Measurements from ENCODE around the gene CD99L2. TPM values are rescaled to one million over a fixed set of nuclear protein-coding genes. Genes with fewer than 3 reads are reported as not detected.

The CD99L2 gene
- total and polyA plus RNA-seq, 7 experiments from 2014 or later, result 14.3 to 20.4 (median 16.0) TPM

GRCh38 chrX:150759568-150760416 is 138.7 kb downstream of the CD99L2 start:
- no peaks in the 10 kb centered on the region for H3K4me1 Mint-ChIP-seq
- no peak overlapping the region for H3K27ac ChIP-seq (ENCODE audit: low read depth, low read length)
- H3K27me3 Mint-ChIP-seq, result no peaks in the 10 kb centered on the region
- no peak overlapping the region for H3K27ac Mint-ChIP-seq
- no peaks in the 10 kb centered on the region for H3K27me3 ChIP-seq (ENCODE audit: control insufficient read depth in 2 of 2, insufficient read depth in 2 of 2, low read length in 2 of 2)
- no peak for DNase-seq
- ChIA-PET CTCF (no interaction called here), POLR2A (no interaction called here)
- H3K4me3 Mint-ChIP-seq, result no peak overlapping the region
- H3K4me3 ChIP-seq (ENCODE audit: low read length), result no peak overlapping the region
- H3K9me3 Mint-ChIP-seq, result peaks cover 0 to 2% (median 0%) of the 10 kb centered on the region in 11 donors
- H3K36me3 Mint-ChIP-seq, result peaks cover 0 to 13% (median 4%) of the 10 kb centered on the region in 5 donors
- intact Hi-C loops (cut with micrococcal nuclease), result no loop called here
- no peak for ATAC-seq
- H3K36me3 ChIP-seq (ENCODE audit: control insufficient read depth in 2 of 3, insufficient read depth in 3 of 3, low read length in 3 of 3), result peaks cover 0 to 56% (median 0%) of the 10 kb centered on the region in 3 experiments
- no peaks in the 10 kb centered on the region for H3K9me3 ChIP-seq (ENCODE audit: control insufficient read depth in 2 of 3, low read length in 3 of 3)
- no peaks in the 10 kb centered on the region for H3K4me1 ChIP-seq (ENCODE audit: control insufficient read depth in 2 of 2, insufficient read depth in 2 of 2, low read length in 2 of 2)

- Histone ChIP-seq H3K4me3 (ENCODE audit: low read length) (no peak overlapping the region), H3K27ac (ENCODE audit: low read depth, low read length) (no peak overlapping the region), H3K36me3 (ENCODE audit: control insufficient read depth in 2 of 3, insufficient read depth in 3 of 3, low read length in 3 of 3) (peaks cover 0 to 46% (median 11%) of the 10 kb centered on the region in 3 experiments), H3K27me3 (ENCODE audit: control insufficient read depth in 2 of 2, insufficient read depth in 2 of 2, low read length in 2 of 2) (no peaks in the 10 kb centered on the region), H3K9me3 (ENCODE audit: control insufficient read depth in 2 of 3, low read length in 3 of 3) (no peaks in the 10 kb centered on the region), H3K4me1 (ENCODE audit: control insufficient read depth in 2 of 2, insufficient read depth in 2 of 2, low read length in 2 of 2) (no peaks in the 10 kb centered on the region)
- H3K27ac Mint-ChIP-seq, result peak overlapping the region in 2 of 9 donors; percentile 61 to 86
- no peak overlapping the region for H3K4me3 Mint-ChIP-seq
- no peaks in the 10 kb centered on the region for H3K4me1 Mint-ChIP-seq
- H3K36me3 Mint-ChIP-seq, result peaks cover 0 to 10% (median 8%) of the 10 kb centered on the region in 5 donors
- CTCF ChIA-PET, result no interaction called here
- intact Hi-C loops (cut with micrococcal nuclease), result no loop called here
- peaks cover 0 to 2% (median 0%) of the 10 kb centered on the region in 11 donors for H3K9me3 Mint-ChIP-seq
- no peak for DNase-seq
- POLR2A ChIA-PET, result no interaction called here
- ATAC-seq, result no peak
- H3K27me3 Mint-ChIP-seq, result no peaks in the 10 kb centered on the region
Observed at GRCh38 chrX:150757371-150757770, 141.1 kb downstream of the CD99L2 start.

- H3K36me3 ChIP-seq (ENCODE audit: control insufficient read depth in 2 of 3, insufficient read depth in 3 of 3, low read length in 3 of 3), result peaks cover 0 to 50% (median 11%) of the 10 kb centered on the region in 3 experiments
- no peak overlapping the region for H3K4me3 ChIP-seq (ENCODE audit: low read length)
- no peaks in the 10 kb centered on the region for H3K9me3 ChIP-seq (ENCODE audit: control insufficient read depth in 2 of 3, low read length in 3 of 3)
- ATAC-seq (no peak), DNase-seq (no peak)
- H3K4me1 ChIP-seq (ENCODE audit: control insufficient read depth in 2 of 2, insufficient read depth in 2 of 2, low read length in 2 of 2), result no peaks in the 10 kb centered on the region
- H3K27me3 Mint-ChIP-seq, result no peaks in the 10 kb centered on the region
- intact Hi-C loops (cut with micrococcal nuclease), result no loop called here
- no peaks in the 10 kb centered on the region for H3K9me3 Mint-ChIP-seq
- H3K36me3 Mint-ChIP-seq, result peaks cover 0 to 22% (median 8%) of the 10 kb centered on the region in 5 donors
- ChIA-PET POLR2A (no interaction called here), CTCF (no interaction called here)
- H3K4me1 Mint-ChIP-seq, result no peaks in the 10 kb centered on the region
- no peaks in the 10 kb centered on the region for H3K27me3 ChIP-seq (ENCODE audit: control insufficient read depth in 2 of 2, insufficient read depth in 2 of 2, low read length in 2 of 2)
- H3K27ac Mint-ChIP-seq, result peak overlapping the region in 1 of 9 donors; percentile 25
- no peak overlapping the region for H3K27ac ChIP-seq (ENCODE audit: low read depth, low read length)
- H3K4me3 Mint-ChIP-seq, result no peak overlapping the region
Observed at GRCh38 chrX:150753968-150754367, 144.5 kb downstream of the CD99L2 start.

- Histone ChIP-seq H3K27ac (ENCODE audit: low read depth, low read length) (no peak overlapping the region), H3K4me3 (ENCODE audit: low read length) (no peak overlapping the region), H3K27me3 (ENCODE audit: control insufficient read depth in 2 of 2, insufficient read depth in 2 of 2, low read length in 2 of 2) (no peaks in the 10 kb centered on the region), H3K4me1 (ENCODE audit: control insufficient read depth in 2 of 2, insufficient read depth in 2 of 2, low read length in 2 of 2) (no peaks in the 10 kb centered on the region), H3K36me3 (ENCODE audit: control insufficient read depth in 2 of 3, insufficient read depth in 3 of 3, low read length in 3 of 3) (peaks cover 0 to 46% (median 11%) of the 10 kb centered on the region in 3 experiments), H3K9me3 (ENCODE audit: control insufficient read depth in 2 of 3, low read length in 3 of 3) (no peaks in the 10 kb centered on the region)
- Mint-ChIP-seq H3K27me3 (no peaks in the 10 kb centered on the region), H3K4me1 (no peaks in the 10 kb centered on the region), H3K9me3 (no peaks in the 10 kb centered on the region), H3K4me3 (no peak overlapping the region), H3K36me3 (peaks cover 0 to 19% (median 8%) of the 10 kb centered on the region in 5 donors), H3K27ac (no peak overlapping the region)
- POLR2A ChIA-PET, result no interaction called here
- intact Hi-C loops (cut with micrococcal nuclease), result no loop called here
- CTCF ChIA-PET, result no interaction called here
- ATAC-seq, result no peak
- no peak for DNase-seq
Observed at GRCh38 chrX:150753357-150753756, 145.1 kb downstream of the CD99L2 start.

GRCh38 chrX:150752124-150752523 is 146.3 kb downstream of the CD99L2 start:
- ChIA-PET CTCF (interaction anchor here (0.6 kb wide), 1 partner anchor 1290 kb away, joined by 3 read pairs; no protein-coding TSS in a partner anchor), POLR2A (no interaction called here)
- no peaks in the 10 kb centered on the region for H3K4me1 ChIP-seq (ENCODE audit: control insufficient read depth in 2 of 2, insufficient read depth in 2 of 2, low read length in 2 of 2)
- Mint-ChIP-seq H3K27me3 (no peaks in the 10 kb centered on the region), H3K4me1 (no peaks in the 10 kb centered on the region), H3K9me3 (no peaks in the 10 kb centered on the region), H3K36me3 (peaks cover 0 to 18% (median 8%) of the 10 kb centered on the region in 5 donors), H3K4me3 (no peak overlapping the region), H3K27ac (peak overlapping the region in 2 of 9 donors; percentile 12 to 51)
- intact Hi-C loops (cut with micrococcal nuclease), result no loop called here
- ATAC-seq (no peak), DNase-seq (no peak)
- peaks cover 0 to 34% (median 11%) of the 10 kb centered on the region in 3 experiments for H3K36me3 ChIP-seq (ENCODE audit: control insufficient read depth in 2 of 3, insufficient read depth in 3 of 3, low read length in 3 of 3)
- no peaks in the 10 kb centered on the region for H3K9me3 ChIP-seq (ENCODE audit: control insufficient read depth in 2 of 3, low read length in 3 of 3)
- no peaks in the 10 kb centered on the region for H3K27me3 ChIP-seq (ENCODE audit: control insufficient read depth in 2 of 2, insufficient read depth in 2 of 2, low read length in 2 of 2)
- H3K4me3 ChIP-seq (ENCODE audit: low read length), result no peak overlapping the region
- no peak overlapping the region for H3K27ac ChIP-seq (ENCODE audit: low read depth, low read length)

GRCh38 chrX:150736475-150736874 is 162.0 kb downstream of the CD99L2 start:
- no peak overlapping the region for H3K27ac ChIP-seq (ENCODE audit: low read depth, low read length)
- H3K4me1 Mint-ChIP-seq, result peaks cover 0 to 36% (median 19%) of the 10 kb centered on the region in 7 donors
- POLR2A ChIA-PET, result no interaction called here
- no peaks in the 10 kb centered on the region for H3K9me3 Mint-ChIP-seq
- no peaks in the 10 kb centered on the region for H3K9me3 ChIP-seq (ENCODE audit: control insufficient read depth in 2 of 3, low read length in 3 of 3)
- peak overlapping the region; percentile 43 to 91 (median 85) for H3K27ac Mint-ChIP-seq
- intact Hi-C loops (cut with micrococcal nuclease), result no loop called here
- H3K27me3 Mint-ChIP-seq, result no peaks in the 10 kb centered on the region
- H3K36me3 Mint-ChIP-seq, result peaks cover 14 to 62% (median 25%) of the 10 kb centered on the region in 5 donors
- H3K4me3 ChIP-seq (ENCODE audit: low read length), result no peak overlapping the region
- H3K27me3 ChIP-seq (ENCODE audit: control insufficient read depth in 2 of 2, insufficient read depth in 2 of 2, low read length in 2 of 2), result no peaks in the 10 kb centered on the region
- peak; percentile 50 for ATAC-seq
- peaks cover 9 to 73% (median 15%) of the 10 kb centered on the region in 3 experiments for H3K36me3 ChIP-seq (ENCODE audit: control insufficient read depth in 2 of 3, insufficient read depth in 3 of 3, low read length in 3 of 3)
- H3K4me3 Mint-ChIP-seq, result peak overlapping the region in 9 of 10 donors; percentile 18 to 76 (median 61)
- H3K4me1 ChIP-seq (ENCODE audit: control insufficient read depth in 2 of 2, insufficient read depth in 2 of 2, low read length in 2 of 2), result peaks cover 0 to 3% of the 10 kb centered on the region in 2 donors
- peak in 2 of 9 donors; percentile 3 to 7 for DNase-seq
- CTCF ChIA-PET, result interaction anchor here (0.5 kb wide), 1 partner anchor 272 kb away, joined by 7 read pairs; no protein-coding TSS in a partner anchor

Measured in naive thymus-derived CD4-positive, alpha-beta T cell (primary cell).